NCI-H1092 (cell line): ENCODE measurements around the gene ITGAX.
"Not testable (repeated sequence)": the region's sequence is repeated elsewhere in the genome, so short reads cannot be mapped to it uniquely, and the experiment has no call there.

Source experiments
- DNase-seq: peaks from one replicate; lab custom pipeline; 2025; lab: John Stamatoyannopoulos, UW

Gene ITGAX

GRCh38 chr16:31354394-31355291, at the start of gene ITGAX:
Gene ITGAX (plus strand): TSS chr16:31355176. CDS start chr16:31355255, 79 bp downstream.
- DNase-seq, result no peak

GRCh38 chr16:31305219-31305618, 49.8 kb upstream of the ITGAX start:
- no peak for DNase-seq

GRCh38 chr16:31308381-31308780, 46.6 kb upstream of the ITGAX start:
- DNase-seq, result not testable (repeated sequence)

GRCh38 chr16:31322500-31322899, 32.5 kb upstream of the ITGAX start:
- DNase-seq, result no peak

GRCh38 chr16:31323959-31324629, 30.9 kb upstream of the ITGAX start:
- DNase-seq, result no peak

- no peak for DNase-seq
Measured at GRCh38 chr16:31325171-31325570, 29.8 kb upstream of the ITGAX start.

- no peak for DNase-seq
Measured at GRCh38 chr16:31327646-31328225, 27.2 kb upstream of the ITGAX start.

- no peak for DNase-seq
Measured at GRCh38 chr16:31328322-31329052, 26.5 kb upstream of the ITGAX start.

- DNase-seq, result no peak
Measured at GRCh38 chr16:31329671-31330552, 25.1 kb upstream of the ITGAX start.

GRCh38 chr16:31330553-31330890, 24.5 kb upstream of the ITGAX start:
- DNase-seq, result no peak

GRCh38 chr16:31331141-31331764, 23.7 kb upstream of the ITGAX start:
- no peak for DNase-seq

GRCh38 chr16:31331807-31332301, 23.1 kb upstream of the ITGAX start:
- no peak for DNase-seq

- no peak for DNase-seq
Measured at GRCh38 chr16:31332544-31332943, 22.4 kb upstream of the ITGAX start.

GRCh38 chr16:31333686-31334649, 21.0 kb upstream of the ITGAX start:
- DNase-seq, result no peak

GRCh38 chr16:31334934-31335333, 20.0 kb upstream of the ITGAX start:
- no peak for DNase-seq

GRCh38 chr16:31335431-31335830, 19.5 kb upstream of the ITGAX start:
- DNase-seq, result no peak

- not testable (repeated sequence) for DNase-seq
Measured at GRCh38 chr16:31338166-31338685, 16.8 kb upstream of the ITGAX start.

GRCh38 chr16:31344712-31345111, 10.3 kb upstream of the ITGAX start:
- DNase-seq, result no peak

GRCh38 chr16:31347445-31347844, 7.5 kb upstream of the ITGAX start:
- no peak for DNase-seq
